Activated T-cell treated with anti-CD3 and anti-CD28 coated beads, Interleukin-2, amount 50 U/mL, for 1 hour (primary cell): Measurements from ENCODE around the gene SSBP2.
"Not testable (repeated sequence)": the region's sequence is repeated elsewhere in the genome, so short reads cannot be mapped to it uniquely, and the experiment has no call there.

Experiments
- DNase-seq: peaks from one replicate; pipeline ENCODE4 v3.0.0-alpha.2; 2020

The SSBP2 gene

GRCh38 chr5:81726297-81726696 lies 24.6 kb downstream of the SSBP2 start:
- no peak for DNase-seq

DNA sequence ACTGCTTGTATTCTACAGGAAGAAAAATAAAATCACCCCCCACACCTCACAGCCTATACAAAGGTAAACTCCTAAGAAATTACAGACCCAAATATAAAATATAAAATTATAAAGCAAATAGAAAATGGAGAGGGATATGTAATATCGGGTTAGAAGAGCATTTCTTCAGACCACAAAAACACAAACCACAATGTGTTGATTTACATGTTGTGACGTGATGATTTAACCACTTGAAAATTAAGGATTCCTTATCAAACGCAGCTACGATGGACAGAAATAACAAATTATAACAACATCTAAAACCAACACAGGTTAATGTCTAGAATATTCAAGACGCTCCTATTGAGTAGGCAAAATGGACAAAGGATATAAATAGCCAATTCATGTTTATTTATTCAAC lies 26.3 kb downstream of the SSBP2 start:
- DNase-seq: no peak

- DNase-seq: no peak
These were observed 26.8 kb downstream of the SSBP2 start for GRCh38 chr5:81724108-81724507.

DNA sequence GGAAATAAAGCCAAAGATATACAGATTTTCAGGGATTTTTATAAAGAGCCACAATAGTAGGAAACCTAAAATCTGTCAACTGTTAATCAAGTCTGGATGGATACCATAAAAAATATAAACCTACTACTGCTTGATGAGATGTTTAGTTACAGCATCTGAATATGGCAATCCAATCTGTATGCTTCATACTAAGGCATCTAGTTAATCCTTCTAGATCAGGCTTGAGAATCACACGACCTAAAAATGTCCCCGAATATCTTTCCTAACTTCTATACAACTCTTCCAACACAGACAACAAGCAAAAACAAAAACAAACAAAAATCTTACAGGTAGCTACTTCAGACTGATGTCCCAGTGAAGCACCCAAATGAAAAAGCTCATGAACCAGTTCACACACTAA lies 29.8 kb downstream of the SSBP2 start:
- DNase-seq: no peak

GRCh38 chr5:81719743-81720345 lies 31.1 kb downstream of the SSBP2 start:
- DNase-seq: no peak

GRCh38 chr5:81718300-81718699 lies 32.6 kb downstream of the SSBP2 start:
- no peak for DNase-seq

DNA sequence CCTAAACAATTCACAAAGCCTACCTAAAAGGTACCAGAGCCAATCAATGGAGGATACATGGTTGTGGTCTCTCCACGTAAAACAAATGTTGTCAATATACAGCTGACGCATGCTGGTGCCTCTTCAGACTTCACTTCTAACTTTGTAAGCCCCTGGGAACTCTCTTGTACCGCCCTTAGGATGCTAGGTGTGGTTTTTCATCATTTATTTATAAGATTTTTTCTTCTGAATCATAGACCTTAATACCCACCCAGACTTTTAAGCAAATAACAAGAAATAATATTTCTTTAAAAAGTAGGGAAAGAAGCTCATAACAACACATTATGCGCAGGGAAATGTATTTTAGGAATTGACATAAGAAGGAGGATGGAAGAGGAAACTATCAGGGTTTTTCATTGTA lies 33.0 kb downstream of the SSBP2 start:
- no peak for DNase-seq

DNA sequence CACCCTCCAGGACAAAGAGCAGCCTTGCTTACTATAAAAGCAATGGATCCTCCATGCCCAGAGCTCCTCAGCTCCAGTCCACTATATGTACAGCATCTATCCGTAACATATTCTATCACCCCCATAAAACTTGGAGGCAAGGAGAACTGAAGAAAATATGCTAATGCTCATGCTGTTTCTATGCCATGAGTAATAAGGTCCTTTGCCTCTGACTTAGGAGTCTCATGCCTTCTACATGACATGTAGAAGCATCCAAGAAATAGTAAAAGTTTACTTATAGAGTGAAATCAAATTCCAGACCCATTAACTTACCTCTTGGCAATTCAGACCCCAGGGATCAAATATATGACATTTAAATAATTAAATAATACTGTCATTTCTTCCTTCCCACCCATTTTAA lies 33.7 kb downstream of the SSBP2 start:
- DNase-seq: no peak

- not testable (repeated sequence) for DNase-seq
These were observed 36.8 kb downstream of the SSBP2 start for GRCh38 chr5:81714076-81714475.

- no peak for DNase-seq
These were observed 42.0 kb downstream of the SSBP2 start for GRCh38 chr5:81708889-81709288.

- no peak for DNase-seq
These were observed 47.1 kb downstream of the SSBP2 start for GRCh38 chr5:81703840-81704239.

DNA sequence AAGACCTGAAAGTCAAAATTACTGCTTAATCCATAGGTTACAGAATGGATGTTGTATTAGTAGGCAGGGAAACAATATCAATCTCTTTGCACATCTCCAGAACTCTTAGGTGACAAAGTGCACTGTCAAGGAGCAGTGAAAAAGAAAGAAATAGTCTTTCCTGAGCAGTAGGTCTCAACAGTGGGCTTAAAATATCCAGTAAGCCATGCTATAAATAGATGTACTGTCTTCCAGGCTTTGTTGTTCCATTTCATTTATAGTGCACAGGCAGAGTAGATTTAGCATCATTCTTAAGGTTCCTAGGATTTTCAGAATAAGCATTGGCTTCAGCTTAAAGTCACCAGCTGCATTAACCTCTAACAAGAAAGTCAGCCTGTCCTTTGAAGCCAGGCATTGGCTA lies 50.7 kb downstream of the SSBP2 start:
- no peak for DNase-seq

DNA sequence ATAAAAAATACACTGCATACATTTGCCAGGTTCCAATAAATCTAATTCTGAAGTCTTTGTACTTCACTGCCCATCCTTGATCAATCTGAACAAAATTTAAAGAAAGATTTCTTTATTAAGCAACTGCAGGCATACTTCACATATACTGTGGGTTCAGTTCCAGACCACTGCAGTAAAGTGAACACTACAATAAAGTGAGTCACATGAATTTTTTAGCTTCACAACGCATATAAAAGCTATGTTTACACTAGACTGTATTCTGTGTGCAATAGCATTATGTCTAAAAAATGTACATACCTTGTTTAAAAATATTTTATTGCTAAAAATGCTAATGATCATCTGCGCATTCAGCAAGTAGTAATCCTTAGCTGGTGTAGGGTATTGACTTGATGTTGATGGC lies 52.1 kb downstream of the SSBP2 start:
- DNase-seq: no peak

GRCh38 chr5:81696418-81697397 lies 54.2 kb downstream of the SSBP2 start:
- no peak for DNase-seq

DNA sequence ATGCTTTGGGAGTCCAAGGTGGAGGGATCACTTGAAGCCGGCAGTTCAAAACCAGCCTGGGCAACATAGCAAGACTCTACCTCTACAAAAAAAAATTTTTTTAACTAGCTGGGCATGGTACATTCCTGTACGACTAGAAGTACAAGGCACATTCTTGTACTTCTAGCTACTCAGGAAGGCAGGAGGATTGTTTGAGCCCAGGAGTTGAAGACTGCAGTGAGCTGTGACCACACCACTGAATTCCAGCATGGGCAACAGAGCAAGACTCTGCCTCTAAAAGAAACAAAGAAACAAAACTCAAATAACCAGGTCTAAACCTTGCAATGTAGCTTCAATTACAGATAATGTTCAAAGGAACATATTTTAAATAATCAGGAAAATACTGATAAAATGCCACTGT lies 56.2 kb downstream of the SSBP2 start:
- DNase-seq: no peak

DNA sequence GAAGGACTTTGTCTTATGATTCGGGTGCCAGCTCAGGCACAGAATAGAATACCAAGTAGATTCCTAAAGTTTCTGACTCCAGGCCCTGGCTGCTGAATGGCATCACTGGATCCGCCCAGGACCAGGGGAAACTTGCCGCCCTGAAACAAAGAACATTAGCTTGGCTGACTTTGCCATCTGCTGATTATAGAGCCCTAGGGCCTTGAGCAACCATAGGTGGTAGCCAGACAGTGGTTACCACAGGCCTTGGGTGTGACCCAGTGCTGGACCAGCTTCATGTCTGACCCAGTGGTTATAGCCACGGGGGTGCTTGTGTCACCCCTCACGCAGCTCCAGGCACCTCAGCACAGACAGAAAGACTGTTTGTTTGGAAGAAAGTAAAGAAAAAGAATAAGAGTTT lies 62.7 kb downstream of the SSBP2 start:
- DNase-seq: no peak

DNA sequence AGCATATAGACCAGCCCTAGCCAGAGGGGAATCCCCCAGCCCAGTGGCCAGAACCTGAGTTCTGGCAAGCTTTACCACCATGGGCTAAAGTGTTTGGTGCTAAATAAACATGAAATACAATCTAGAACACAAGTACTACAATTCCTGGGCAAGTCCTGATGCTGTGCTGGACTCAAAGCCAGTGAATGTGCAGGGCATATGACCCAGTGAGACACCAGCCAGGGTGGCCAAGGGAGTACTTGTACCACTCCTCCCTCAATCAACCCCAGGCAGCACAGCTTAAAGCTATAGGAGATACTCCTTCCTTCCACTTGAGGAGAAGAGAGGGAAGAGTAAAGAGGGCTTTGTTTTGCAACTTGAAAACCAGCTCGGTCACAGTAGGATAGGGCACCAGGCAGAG lies 63.6 kb downstream of the SSBP2 start:
- no peak for DNase-seq

- no peak for DNase-seq
These were observed 65.4 kb downstream of the SSBP2 start for GRCh38 chr5:81685471-81685870.

DNA sequence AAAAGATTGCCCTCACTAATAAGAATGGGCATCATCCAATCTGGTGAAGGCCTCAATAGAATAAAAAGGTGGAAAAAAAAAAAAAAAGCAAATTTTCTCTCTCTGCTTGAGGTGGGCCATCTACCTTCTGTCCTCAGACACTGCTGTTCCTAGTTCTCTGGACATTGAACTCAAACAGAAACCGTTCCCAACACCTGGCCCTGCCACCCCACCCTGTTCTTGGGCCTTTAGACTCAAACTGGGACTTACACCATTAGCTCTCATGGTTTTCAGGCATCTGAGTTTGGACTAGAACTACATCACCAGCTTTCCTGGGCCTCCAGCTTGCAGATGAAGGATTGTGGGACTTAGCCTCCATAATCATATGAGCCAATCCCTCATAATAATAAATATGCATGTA lies 71.0 kb downstream of the SSBP2 start:
- DNase-seq: no peak

DNA sequence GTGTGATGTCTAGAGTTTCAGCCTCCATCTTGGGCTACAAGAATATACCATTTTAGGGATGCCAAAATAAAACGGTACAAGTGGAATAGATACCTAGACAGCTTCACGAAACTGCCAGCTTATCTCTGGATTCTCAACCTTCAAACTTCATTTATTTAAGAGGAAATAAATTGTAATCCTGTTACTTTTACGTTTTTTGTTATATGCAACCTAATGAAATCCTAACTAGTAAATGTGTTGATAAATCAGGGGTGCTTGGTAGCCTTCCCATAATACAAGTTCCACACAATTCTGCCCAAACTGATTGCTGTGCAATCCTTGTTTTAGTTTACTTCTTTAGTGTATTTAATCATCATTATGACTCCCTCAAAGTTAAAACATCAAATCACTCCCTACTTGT lies 75.5 kb downstream of the SSBP2 start:
- no peak for DNase-seq

DNA sequence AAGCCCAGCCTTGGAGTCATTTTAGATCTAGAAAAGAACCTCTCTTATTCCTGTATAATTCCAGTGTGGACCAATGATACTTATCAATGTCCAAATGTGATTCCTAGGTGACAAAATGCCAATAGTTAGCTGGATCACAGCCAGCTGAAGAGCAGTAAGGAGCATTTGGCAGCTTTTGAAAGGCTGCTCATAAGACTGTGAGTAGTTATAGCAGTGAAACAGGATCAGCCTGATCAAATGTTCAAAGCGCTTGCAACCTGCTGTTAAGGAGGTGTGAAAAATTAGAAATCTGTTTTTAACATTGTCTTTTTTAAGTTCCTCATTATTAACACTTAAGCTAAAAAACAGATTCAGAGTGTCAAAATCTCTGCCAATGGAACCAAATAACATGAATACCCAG lies 85.1 kb downstream of the SSBP2 start:
- DNase-seq: no peak

DNA sequence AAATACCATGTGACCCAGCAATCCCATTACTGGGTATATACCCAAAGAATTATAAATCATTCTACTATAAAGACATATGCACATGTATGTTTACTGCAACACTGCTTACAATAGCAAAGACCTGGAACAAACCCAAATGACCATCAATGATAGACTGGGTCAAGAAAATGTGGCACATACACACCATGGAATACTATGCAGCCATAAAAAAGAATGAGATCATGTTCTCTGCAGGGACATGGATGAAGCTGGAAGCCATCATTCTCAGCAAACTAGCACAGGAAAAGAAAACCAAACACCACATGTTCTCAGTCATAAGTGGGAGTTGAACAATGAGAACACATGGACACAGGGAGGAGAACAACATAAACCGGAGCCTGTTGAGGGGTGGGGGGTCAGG lies 90.3 kb downstream of the SSBP2 start:
- DNase-seq: not testable (repeated sequence)

GRCh38 chr5:81657386-81657785 lies 93.5 kb downstream of the SSBP2 start:
- DNase-seq: no peak

- DNase-seq: no peak
These were observed 94.1 kb downstream of the SSBP2 start for GRCh38 chr5:81656783-81657182.

DNA sequence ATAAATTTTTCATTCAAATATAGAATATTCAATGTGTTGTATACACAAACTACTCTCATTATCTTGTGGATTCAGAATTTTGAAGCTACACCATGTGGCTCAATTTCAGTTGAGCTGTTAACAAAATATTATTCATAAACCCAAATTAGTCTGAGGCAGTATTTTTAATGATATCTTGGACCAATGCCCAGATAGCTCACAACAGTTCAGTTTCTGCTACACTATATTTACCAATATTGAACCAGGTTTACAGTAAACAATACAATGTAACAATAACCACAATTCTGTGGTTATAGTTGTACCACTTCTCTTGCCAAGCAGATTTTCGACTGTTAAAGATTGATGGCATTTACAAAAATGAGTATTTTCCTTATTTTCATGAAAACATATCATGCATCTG lies 99.9 kb downstream of the SSBP2 start:
- no peak for DNase-seq
